SH-SY5Y (cell line): ENCODE measurements around the gene CSRNP3.

Experiments used
- GATA2 ChIP-seq: IDR thresholded peaks from 2 replicates; pipeline ENCODE4 v1.6.1; 2011; ENCODE audit warnings: mild to moderate bottlenecking, low read depth, low read length
- GATA3 ChIP-seq: IDR thresholded peaks from 2 replicates; pipeline ENCODE4 v1.6.1; 2011; ENCODE audit warnings: low read depth, mild to moderate bottlenecking, low read length, moderate library complexity

CSRNP3 gene

GRCh38 chr2:165450156-165450555 lies 19.3 kb upstream of the CSRNP3 start:
- TF ChIP-seq GATA2 (no peak), GATA3 (no peak)

GRCh38 chr2:165452327-165452726 lies 17.2 kb upstream of the CSRNP3 start:
- TF ChIP-seq GATA3: no peak
- TF ChIP-seq GATA2: no peak

DNA sequence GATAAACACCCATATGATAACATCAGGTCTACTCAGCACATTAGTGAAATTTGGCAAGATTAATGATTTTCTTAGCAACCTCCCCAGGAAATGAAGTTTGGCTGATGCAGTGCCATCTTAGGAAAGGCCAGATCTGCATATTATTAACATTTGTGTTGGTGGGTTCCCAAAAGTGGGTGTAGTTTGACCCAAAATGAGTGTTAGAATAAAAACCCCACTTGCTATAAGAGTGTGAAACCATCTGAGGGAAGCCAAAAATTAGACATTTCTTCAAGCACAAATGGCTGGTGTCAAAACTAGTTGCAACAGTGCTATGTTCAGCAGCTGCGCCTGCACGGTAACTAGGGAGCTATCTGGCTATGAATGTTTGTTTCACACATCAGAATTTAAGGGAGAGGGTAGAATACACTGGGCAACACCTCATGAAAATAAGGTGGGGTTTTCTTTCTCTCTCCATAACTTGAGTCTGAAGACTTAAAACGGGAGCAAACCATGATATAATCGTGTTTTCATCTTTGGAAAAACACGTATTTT lies 15.9 kb upstream of the CSRNP3 start:
- TF ChIP-seq GATA2 (no peak), GATA3 (no peak)

DNA sequence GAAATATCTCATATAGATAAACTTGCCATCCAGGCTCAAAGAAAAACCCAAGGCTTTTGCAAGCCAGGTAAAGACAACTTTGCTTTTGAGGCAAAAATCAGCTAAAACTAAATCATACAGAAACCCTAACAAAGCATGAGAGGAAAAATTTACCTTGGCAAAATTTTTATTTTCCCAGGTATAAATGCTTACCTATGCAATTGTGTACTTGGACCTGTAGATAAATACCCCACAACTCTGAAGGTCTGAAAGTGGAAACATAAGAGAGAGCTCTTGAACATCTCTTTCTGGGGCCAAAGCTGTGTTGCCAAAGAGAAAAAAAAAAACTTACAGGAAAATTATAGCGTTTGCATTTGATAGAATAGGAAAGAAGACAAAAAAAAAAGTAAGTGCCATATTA lies 14.6 kb upstream of the CSRNP3 start:
- TF ChIP-seq GATA3 (no peak), GATA2 (no peak)

DNA sequence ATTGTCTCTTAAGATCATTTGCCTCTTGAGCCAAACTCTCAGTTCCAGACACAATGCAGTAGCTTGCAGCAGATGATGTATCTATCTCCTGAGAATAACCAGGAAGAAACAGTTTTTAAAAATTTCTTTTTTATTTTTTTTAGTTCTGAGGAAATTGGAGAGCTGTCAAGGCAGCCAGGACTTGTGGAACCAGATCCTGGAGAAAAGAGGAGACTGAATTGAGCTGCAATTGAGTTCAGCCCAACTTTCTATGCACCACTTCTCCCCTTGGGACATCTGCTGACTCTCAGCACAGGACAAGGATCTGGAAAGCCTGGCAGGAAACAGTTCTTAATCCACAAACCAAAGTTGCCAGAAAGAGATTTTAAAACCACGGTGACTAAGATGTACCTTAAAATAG lies 13.5 kb upstream of the CSRNP3 start:
- no peak for TF ChIP-seq GATA3
- no peak for TF ChIP-seq GATA2

DNA sequence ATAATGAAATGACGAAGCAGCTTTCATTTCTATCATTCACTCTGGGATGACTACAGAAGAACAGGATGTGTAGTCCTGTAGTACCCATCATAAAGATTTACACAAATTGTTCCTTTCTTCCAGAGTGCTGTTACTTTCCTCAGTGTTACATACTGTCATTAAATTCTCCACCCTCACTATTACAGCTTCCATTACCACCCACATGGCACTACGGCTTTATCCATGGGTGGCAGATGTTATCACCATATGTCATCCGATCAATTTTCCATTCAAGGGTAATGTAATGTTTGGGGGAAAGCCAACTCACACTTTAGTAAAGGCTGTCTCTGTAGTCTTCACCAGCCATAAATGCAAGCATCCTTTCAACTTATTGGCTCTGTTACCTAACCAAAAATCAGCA lies 7.1 kb upstream of the CSRNP3 start:
- peak; percentile 76 for TF ChIP-seq GATA3
- TF ChIP-seq GATA2: peak; percentile 84; the same call in 1 of the 2 replicates

- TF ChIP-seq GATA2 (no peak), GATA3 (no peak)
These were observed 3.1 kb upstream of the CSRNP3 start for GRCh38 chr2:165466386-165466785.

- TF ChIP-seq GATA2: no peak
- no peak for TF ChIP-seq GATA3
These were observed 1.6 kb upstream of the CSRNP3 start for GRCh38 chr2:165467921-165468320.

- TF ChIP-seq GATA3 (no peak; the same call in 1 of the 2 replicates), GATA2 (peak; percentile 20; the same call in 1 of the 2 replicates)
These were observed 863 bp downstream of the CSRNP3 start for GRCh38 chr2:165470361-165470760.

GRCh38 chr2:165471349-165471950 lies 2.0 kb downstream of the CSRNP3 start:
- TF ChIP-seq GATA3 (peak; percentile 72), GATA2 (peak; percentile 65)

DNA sequence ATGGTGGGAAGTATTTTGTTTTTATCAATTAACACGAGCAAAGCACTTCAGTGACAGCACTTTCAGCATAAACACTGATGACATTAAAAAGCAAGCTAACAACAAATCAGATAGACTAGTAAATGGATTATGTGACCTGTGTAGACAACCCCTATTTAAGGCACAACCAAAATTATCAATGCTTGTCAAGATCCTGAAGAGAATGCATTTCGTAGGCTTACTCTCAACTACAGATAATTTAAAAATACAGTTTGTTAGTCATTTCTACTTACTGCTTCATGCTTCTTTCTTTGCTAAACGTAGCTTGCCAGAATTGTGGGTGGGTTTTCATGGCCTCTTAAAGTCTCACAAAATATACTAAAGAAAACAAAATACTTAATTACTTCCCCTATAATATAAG lies 3.4 kb downstream of the CSRNP3 start:
- no peak for TF ChIP-seq GATA3
- TF ChIP-seq GATA2: no peak

GRCh38 chr2:165474619-165475276 lies 5.2 kb downstream of the CSRNP3 start:
- TF ChIP-seq GATA2 (no peak), GATA3 (no peak)

GRCh38 chr2:165475277-165476004 lies 5.9 kb downstream of the CSRNP3 start:
- TF ChIP-seq GATA2: peak; percentile 71
- peak; percentile 68 for TF ChIP-seq GATA3

GRCh38 chr2:165479856-165480255 lies 10.4 kb downstream of the CSRNP3 start:
- TF ChIP-seq GATA2 (no peak), GATA3 (no peak)

DNA sequence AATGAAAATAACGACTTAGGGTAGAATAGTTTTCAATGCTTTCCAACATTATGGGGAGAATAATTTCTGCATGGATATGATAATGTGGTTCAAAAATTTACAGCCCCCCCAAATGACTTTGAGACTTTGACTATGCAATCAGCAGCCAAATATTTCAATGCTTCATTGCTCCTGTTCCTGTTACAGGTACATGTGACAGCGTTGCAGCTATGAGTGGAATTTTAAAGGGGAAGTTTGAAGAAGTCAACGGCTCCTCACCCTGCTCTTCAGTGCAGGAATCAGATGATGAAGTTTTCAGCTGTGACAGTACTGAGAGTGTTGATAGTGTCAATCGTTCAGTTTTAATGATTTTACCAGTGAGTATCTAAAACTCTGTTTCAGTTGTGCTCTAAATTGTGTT lies 25.1 kb downstream of the CSRNP3 start:
- no peak for TF ChIP-seq GATA3
- TF ChIP-seq GATA2: no peak
